K562 (cell line): Measurements from ENCODE around the gene OGDH. TPM values are rescaled to one million over a fixed set of nuclear protein-coding genes. Genes with fewer than 3 reads are reported as not detected.

Source experiments
- DEAF1 ChIP-seq: fragments of 450-650 bp; formaldehyde crosslinking; IDR thresholded peaks from 2 replicates; pipeline ENCODE4 v1.4.0; 2020; ENCODE audit warnings: mild to moderate bottlenecking, moderate library complexity
- HIVEP1 ChIP-seq: fragments of 250-450 bp; sonication (Bioruptor Pico); IDR thresholded peaks from 2 replicates; pipeline ENCODE4 v1.4.0; 2020; ENCODE audit warnings: mild to moderate bottlenecking
- JUND ChIP-seq, 2 experiments: IDR thresholded peaks; 2 replicates in 1 of 2; 3 replicates in 1 of 2; pipeline ENCODE4 v1.6.1; 2011; ENCODE audit warnings: borderline replicate concordance in 2 of 2, low read depth in 2 of 2, low read length in 2 of 2, improper control_type of control experiment in 1 of 2, missing biosample characterization in 1 of 2, missing genetic modification characterization in 1 of 2, missing genetic modification reagents in 1 of 2
- MAFG ChIP-seq: fragments of 450-650 bp; conservative IDR thresholded peaks from 2 replicates; pipeline ENCODE4 v1.6.1; 2016; ENCODE audit warnings: missing genetic modification characterization, missing compliant biosample characterization
- NR1H2 ChIP-seq: sonication (generic); formaldehyde crosslinking; IDR thresholded peaks from 2 replicates; pipeline ENCODE4 v1.4.0; 2020; ENCODE audit warnings: mild to moderate bottlenecking, missing genetic modification reagents
- PTBP1 ChIP-seq: fragments of 200-400 bp; formaldehyde crosslinking; IDR thresholded peaks from 2 replicates; pipeline ENCODE4 v1.6.1; 2017; ENCODE audit warnings: low read depth, low read length
- ZEB2 ChIP-seq: fragments of 450-650 bp; IDR thresholded peaks from 2 replicates; pipeline ENCODE4 v1.6.1; 2016
- polyA plus RNA-seq, 8 experiments: library from polyadenylated mRNA; depleted of rRNA in 4 of 8; stranded (reverse) in 5 of 8; unstranded in 3 of 8; fragments of >200 nt; fragmentation: Nextera tagmentation in 2 of 8; fragmentation: Illumina TruSeq in 1 of 8; extraction: Ambion mirVana in 2 of 8; extraction: Trizol in 1 of 8; gene quantifications; 2 replicates each; pipeline versions ENCODE4 v1.2.1 to v1.2.3, GENCODE V29; 2011 to 2014; ENCODE audit warnings: inconsistent platforms in 1 of 8, missing spikeins in 1 of 8
- total RNA-seq, 7 experiments: library from RNA; depleted of rRNA in 6 of 7; stranded (reverse); fragments of >200 nt in 6 of 7; fragmentation: Illumina TruSeq in 2 of 7; extraction: Trizol in 2 of 7; gene quantifications; 2 replicates each; pipeline versions ENCODE4 v1.2.1 to v1.2.3, GENCODE V29; 2011 to 2021; ENCODE audit warnings: low replicate concordance in 1 of 7
- TF ChIP-seq, protein P1 (sequence below): fragments of 450-650 bp; IDR thresholded peaks from 2 replicates; pipeline ENCODE4 v1.6.1; 2017; ENCODE audit warnings: antibody characterized with exemption
- TF ChIP-seq, protein P2 (sequence below), 2 experiments: fragments of 450-650 bp in 1 of 2; sonication (generic) in 1 of 2; formaldehyde crosslinking in 1 of 2; IDR thresholded peaks; 2 replicates each; pipeline versions ENCODE4 v1.7.1 to v1.9.0; 2016 to 2022; ENCODE audit warnings: inconsistent platforms in 1 of 2, mild to moderate bottlenecking in 1 of 2, missing genetic modification reagents in 1 of 2

OGDH gene
- total and polyA plus RNA-seq, 9 of the 15 experiments (the other 6 are each of a cell fraction or from before 2014, with no cell fraction given) = 3.1 to 80.3 (median 23.5) TPM

GRCh38 chr7:44634839-44635591, 28.6 kb downstream of the OGDH start (continued):
- TF ChIP-seq DEAF1 (CRISPR knock-in tag) (no peak), PTBP1 (no peak), NR1H2 (CRISPR knock-in tag) (no peak), ZEB2 (0 out of 2 replicates have a peak, but pooled peaks have one; percentile 28), MAFG (tag) (no peak), HIVEP1 (CRISPR knock-in tag) (no peak), JUND (IDR thresholded peaks at IDR 0.05; ENCODE audit: borderline replicate concordance, low read depth, low read length) (0 out of 2 replicates have a peak, but pooled peaks have one; percentile 9), JUND (tag; IDR thresholded peaks at IDR 0.05; ENCODE audit: borderline replicate concordance, low read depth, low read length) (peak; percentile 15; the same call in 1 of the 3 replicates)
- TF ChIP-seq, protein P1, sequence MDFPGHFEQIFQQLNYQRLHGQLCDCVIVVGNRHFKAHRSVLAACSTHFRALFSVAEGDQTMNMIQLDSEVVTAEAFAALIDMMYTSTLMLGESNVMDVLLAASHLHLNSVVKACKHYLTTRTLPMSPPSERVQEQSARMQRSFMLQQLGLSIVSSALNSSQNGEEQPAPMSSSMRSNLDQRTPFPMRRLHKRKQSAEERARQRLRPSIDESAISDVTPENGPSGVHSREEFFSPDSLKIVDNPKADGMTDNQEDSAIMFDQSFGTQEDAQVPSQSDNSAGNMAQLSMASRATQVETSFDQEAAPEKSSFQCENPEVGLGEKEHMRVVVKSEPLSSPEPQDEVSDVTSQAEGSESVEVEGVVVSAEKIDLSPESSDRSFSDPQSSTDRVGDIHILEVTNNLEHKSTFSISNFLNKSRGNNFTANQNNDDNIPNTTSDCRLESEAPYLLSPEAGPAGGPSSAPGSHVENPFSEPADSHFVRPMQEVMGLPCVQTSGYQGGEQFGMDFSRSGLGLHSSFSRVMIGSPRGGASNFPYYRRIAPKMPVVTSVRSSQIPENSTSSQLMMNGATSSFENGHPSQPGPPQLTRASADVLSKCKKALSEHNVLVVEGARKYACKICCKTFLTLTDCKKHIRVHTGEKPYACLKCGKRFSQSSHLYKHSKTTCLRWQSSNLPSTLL = no peak
- TF ChIP-seq, protein P2, sequence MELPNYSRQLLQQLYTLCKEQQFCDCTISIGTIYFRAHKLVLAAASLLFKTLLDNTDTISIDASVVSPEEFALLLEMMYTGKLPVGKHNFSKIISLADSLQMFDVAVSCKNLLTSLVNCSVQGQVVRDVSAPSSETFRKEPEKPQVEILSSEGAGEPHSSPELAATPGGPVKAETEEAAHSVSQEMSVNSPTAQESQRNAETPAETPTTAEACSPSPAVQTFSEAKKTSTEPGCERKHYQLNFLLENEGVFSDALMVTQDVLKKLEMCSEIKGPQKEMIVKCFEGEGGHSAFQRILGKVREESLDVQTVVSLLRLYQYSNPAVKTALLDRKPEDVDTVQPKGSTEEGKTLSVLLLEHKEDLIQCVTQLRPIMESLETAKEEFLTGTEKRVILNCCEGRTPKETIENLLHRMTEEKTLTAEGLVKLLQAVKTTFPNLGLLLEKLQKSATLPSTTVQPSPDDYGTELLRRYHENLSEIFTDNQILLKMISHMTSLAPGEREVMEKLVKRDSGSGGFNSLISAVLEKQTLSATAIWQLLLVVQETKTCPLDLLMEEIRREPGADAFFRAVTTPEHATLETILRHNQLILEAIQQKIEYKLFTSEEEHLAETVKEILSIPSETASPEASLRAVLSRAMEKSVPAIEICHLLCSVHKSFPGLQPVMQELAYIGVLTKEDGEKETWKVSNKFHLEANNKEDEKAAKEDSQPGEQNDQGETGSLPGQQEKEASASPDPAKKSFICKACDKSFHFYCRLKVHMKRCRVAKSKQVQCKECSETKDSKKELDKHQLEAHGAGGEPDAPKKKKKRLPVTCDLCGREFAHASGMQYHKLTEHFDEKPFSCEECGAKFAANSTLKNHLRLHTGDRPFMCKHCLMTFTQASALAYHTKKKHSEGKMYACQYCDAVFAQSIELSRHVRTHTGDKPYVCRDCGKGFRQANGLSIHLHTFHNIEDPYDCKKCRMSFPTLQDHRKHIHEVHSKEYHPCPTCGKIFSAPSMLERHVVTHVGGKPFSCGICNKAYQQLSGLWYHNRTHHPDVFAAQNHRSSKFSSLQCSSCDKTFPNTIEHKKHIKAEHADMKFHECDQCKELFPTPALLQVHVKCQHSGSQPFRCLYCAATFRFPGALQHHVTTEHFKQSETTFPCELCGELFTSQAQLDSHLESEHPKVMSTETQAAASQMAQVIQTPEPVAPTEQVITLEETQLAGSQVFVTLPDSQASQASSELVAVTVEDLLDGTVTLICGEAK (IDR thresholded peaks at IDR 0.05) = no peak
- TF ChIP-seq, protein P2 (CRISPR knock-in tag; IDR thresholded peaks at IDR 0.05) = no peak
